Stimulated activated CD8-positive, alpha-beta memory T cell treated with anti-CD3 and anti-CD28 coated beads, Interleukin-2, amount 100 ng/mL, for 48 hours (primary cell): Measurements from ENCODE around the gene RNF19B.
"Not testable (repeated sequence)": the region's sequence is repeated elsewhere in the genome, so short reads cannot be mapped to it uniquely, and the experiment has no call there.

Experiments
- DNase-seq, 2 donors: peaks; one replicate each; pipeline ENCODE4 v3.0.0-alpha.2; 2020; ENCODE audit warnings: low read depth in 2 of 2

RNF19B gene, protein sequence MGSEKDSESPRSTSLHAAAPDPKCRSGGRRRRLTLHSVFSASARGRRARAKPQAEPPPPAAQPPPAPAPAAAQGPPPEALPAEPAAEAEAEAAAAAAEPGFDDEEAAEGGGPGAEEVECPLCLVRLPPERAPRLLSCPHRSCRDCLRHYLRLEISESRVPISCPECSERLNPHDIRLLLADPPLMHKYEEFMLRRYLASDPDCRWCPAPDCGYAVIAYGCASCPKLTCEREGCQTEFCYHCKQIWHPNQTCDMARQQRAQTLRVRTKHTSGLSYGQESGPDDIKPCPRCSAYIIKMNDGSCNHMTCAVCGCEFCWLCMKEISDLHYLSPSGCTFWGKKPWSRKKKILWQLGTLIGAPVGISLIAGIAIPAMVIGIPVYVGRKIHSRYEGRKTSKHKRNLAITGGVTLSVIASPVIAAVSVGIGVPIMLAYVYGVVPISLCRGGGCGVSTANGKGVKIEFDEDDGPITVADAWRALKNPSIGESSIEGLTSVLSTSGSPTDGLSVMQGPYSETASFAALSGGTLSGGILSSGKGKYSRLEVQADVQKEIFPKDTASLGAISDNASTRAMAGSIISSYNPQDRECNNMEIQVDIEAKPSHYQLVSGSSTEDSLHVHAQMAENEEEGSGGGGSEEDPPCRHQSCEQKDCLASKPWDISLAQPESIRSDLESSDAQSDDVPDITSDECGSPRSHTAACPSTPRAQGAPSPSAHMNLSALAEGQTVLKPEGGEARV

DNA sequence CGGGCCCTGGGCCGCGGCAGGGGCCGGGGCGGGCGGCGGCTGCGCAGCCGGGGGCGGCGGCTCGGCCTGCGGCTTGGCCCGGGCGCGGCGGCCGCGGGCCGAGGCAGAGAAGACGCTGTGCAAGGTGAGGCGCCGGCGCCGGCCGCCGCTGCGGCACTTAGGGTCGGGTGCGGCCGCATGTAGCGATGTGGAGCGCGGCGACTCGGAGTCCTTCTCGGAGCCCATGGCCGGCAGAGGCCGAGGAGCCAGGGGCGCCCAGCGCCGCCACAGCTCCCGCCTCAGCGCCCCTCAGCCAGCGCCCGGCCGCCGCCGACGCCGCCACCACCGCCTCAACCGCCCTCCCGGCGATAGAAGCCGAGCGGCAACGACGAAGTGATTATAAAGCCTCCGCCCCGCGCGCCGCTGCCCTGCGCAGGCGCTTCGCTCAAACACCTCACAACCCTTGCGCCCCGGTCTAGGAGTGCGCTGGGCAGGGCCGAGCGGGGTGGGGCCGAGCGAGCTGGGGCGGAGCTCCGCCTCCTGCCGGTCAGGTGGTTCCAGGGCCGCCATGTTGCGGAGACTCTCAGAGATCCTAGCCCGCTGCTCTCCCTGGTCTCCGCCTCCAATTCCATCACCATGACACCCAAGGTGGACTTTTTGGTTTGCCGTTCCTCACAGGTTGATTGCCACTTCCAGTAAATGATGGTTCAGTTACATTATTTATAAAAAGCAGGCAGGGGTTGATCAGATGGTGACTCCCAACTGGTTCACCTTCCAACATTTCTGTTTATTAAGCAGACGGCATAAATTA, at the start of gene RNF19B:
Gene RNF19B, minus strand, starts transcription at position 349 of the 790 bp plus-strand sequence. Its CDS starts 124 bp downstream, at position 225.
- DNase-seq = peak; percentile 93 to 95

DNA sequence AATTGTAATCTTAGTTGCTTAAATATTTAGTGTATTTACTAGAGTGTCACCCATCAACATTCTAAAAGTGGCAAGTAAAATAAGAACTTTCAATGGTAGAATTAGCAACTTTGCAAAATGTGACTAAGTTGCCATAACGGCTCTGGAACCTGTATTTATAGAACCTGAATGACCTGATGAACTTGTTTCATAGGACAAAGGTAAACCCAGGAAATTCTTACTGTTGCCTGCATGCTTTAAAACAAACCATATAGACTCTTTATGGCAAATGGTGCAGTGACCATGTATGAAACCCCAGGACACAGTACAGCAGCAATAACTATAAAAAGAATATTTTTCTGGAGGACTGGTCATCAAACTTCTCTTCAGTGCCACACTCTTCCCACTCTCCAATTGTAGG, 49.2 kb upstream of the RNF19B start:
- no peak for DNase-seq

DNA sequence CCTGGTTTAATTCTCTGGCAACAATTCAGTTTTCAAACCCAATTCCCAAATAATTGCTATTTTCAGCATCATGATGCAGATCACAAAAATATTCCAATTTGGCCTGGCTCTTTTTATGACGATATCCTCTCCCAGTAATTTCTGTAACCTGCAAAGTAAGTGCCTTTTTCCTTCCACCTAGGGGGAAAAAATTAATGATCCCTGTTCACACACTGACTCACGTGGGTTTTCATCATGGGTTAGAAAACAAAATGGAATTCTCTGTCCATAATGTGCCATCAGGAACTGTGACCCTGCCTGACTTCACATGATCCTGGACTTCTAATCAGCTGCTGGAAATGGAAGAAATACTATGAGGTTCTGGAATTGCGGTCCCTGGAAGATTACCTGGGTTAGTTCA, 47.6 kb upstream of the RNF19B start:
- no peak for DNase-seq

DNA sequence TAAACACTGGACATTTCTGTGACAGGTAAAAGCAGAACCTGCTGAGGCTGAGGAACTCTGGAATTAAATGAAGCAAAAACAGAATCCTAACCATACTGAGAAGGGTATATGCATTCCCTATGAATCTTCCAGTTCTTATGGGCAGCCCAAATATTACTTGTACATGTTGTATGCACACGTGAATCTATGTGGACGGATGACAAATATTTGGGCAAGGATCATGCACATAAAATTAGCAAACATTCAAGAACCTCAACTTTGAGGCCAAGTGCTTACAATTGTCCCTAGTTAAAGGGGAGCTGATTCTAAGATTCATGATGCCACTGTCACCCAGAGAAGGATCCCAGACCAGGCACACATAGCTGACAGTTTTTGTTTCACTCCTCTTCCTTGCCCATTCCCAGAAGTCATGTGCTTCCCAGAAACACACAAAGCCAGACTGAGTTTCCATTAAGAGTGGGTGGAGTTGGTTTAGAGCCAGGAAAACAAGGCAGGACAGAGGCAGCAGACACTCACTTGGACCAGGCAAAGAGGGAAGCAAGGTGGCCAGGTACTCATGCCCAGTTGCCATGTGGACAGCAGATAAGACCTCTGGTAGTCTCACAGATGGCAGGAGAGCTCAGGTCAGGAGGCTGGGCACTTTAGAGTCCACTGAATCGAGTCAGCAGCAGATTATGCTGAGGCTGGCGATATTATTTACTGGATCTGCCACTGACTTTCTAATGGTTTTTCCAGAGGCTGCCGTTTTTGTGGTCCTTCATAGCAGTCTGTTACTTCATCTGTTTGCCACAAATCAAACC, 46.5 kb upstream of the RNF19B start:
- no peak for DNase-seq

DNA sequence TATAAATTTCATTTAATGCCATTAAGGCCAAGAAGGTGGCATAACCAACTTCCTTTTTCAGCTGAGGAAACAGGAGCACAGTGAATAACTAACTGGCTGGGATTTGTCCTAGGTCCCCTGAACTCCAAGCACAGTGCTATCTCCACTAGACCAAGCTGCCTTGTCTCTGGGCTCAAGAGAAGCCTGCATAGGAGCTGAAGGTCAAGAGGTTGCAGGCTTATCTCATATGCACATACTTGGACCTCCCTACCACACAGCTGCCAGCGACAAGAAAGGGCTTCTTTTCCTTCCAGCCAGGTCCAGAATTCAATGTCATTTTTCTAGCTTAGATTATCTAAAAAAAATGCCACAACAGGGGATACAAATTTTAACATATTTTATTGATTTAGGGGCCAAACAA, 45.0 kb upstream of the RNF19B start:
- no peak for DNase-seq

DNA sequence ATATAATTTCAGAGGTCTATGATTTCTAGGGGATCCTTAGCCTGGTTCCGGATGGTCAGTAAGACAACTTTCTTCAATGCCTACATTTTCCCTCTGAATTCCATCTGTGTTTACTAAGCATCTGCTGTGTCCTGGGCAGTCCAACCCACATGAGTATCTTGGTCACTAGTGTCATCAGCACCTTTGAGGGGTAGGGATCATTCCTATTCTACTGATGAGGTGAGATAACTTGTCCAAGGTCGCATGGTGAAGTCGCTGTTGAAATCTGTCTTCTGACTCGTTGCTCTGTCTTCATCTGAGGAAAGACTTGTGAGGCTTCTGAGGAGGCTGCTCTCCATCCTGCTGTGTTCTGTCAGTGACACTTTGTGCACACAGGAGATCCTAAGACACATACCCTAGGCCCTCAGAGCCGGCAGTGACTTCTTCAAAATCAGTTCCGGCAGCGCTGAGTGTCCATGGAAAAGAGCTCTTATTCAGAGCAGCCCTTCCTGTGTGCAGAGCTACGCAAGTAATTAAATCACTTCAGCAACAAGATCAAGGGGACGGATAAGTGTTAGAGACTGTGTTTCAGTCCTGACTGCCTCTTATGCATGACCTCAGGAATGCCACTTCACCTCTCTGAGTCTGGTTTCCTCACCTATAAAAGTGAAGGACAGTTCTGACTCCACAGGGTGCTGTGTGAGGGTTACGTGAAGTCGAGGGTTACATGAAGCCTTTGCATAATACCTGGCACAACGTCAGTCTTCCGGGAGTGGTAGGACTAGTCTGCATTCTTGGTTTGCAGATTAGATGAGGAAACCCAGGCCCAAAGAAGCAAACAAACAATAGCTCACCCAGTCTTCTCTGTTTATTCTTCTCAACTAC, 43.7 kb upstream of the RNF19B start:
- no peak for DNase-seq

- DNase-seq = no peak
Observed at GRCh38 chr1:33007190-33008050, 42.8 kb upstream of the RNF19B start.

DNA sequence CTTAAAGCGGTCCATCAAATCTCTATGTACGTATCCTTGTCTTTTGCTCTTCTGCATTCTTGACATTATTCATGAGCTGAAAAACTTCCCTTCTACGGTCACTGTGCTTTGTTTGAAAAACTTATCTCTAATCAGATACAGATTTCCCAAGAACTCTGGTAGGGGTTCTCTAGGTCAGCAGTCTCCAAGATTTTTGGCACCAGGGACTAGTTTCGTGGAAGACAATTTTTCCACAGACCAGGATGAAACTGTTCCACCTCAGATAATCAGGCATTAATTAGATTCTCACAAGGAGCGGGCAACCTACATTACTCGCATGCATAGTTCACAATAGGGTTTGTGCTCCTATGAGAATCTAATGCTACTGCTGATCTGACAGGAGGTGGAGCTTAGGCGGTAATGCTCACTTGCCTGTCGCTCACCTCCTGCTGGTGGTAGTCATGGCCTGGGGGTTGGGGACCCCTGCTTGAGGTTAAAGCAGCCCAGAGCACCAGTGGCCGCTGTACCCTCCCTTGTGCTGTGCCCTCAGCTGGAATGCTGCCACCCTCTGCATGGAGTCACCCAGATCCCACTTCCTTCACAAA, 41.3 kb upstream of the RNF19B start:
- DNase-seq = no peak

DNA sequence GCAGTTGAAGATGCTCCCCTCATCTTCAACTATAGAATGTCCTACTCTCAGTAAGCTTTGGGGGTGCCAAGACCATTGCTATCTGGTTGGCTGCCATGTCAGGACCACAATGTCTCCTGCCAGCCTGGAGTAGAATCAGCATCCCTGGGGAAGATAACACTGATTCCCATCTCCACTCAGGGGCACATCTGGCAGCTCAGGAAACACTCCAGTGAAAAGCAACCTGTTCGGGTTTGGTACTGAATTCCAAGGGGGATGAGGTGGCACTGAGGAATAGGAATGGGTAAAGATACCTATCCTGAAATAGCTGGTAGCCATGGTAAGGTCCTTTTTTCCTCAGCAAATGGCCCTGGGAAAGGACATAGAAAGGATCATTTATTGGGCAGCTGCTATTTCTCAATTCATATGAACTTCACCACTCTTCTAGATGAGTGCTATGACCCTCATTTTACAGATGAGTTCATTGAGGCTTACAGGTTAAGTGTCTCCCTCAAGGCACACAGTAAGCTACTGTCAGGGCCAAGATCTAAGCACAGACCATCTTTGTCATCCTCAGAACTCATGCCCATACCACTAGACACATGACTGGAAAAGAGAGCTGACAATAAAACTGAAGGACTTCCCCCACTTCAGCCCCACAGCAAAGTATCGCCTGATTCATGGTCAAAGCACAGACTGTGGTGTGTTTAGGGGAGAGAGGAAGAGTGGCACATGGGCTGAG, 40.7 kb upstream of the RNF19B start:
- no peak for DNase-seq

- DNase-seq = no peak
Observed at GRCh38 chr1:33004613-33005012, 40.0 kb upstream of the RNF19B start.

- no peak for DNase-seq
Observed at GRCh38 chr1:33003657-33004056, 39.0 kb upstream of the RNF19B start.

- no peak for DNase-seq
Observed at GRCh38 chr1:33002006-33002405, 37.4 kb upstream of the RNF19B start.

DNA sequence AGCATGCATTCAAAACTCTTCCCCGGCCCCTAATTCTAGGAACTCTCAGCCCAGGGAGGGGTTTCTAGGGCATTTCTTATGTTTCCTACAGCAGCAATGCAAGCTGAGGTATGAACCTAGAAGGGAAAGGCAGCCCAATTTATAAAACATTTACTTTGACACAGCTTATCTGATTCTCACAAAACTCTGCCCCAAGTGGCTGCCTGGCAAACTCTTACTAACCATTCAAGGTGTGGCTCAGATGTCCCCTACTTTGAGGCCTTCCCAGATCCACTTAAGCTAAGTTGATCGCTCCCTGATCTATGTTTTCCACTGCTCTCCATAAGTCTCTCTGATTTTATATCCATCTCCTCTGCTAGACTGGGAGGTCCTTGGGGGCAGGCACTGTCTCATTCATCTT, 36.7 kb upstream of the RNF19B start:
- DNase-seq = no peak

GRCh38 chr1:33000427-33001026, 35.9 kb upstream of the RNF19B start:
- no peak for DNase-seq

DNA sequence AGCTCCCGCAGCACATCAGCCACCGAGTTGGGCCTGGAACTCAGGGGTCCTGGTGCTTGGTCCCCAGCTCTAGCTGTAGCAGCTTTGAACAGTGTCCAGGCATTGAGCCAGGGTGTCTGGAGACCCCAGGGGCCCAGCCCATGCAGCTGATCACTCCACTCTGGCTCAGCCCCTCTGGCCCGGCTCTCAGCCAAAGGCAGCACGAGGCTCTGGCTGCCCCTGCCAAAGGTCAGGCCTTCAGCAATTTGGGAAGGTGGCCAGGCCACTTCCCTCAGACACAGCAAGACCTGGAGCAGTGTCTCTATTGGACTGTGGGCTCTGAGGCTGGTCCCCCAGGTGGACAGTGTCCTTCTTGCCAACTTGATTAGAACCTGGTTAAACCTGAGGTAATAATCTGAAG, 34.4 kb upstream of the RNF19B start:
- no peak for DNase-seq

- DNase-seq = no peak
Observed at GRCh38 chr1:32998064-32998463, 33.5 kb upstream of the RNF19B start.

- DNase-seq = no peak
Observed at GRCh38 chr1:32997381-32997891, 32.8 kb upstream of the RNF19B start.

DNA sequence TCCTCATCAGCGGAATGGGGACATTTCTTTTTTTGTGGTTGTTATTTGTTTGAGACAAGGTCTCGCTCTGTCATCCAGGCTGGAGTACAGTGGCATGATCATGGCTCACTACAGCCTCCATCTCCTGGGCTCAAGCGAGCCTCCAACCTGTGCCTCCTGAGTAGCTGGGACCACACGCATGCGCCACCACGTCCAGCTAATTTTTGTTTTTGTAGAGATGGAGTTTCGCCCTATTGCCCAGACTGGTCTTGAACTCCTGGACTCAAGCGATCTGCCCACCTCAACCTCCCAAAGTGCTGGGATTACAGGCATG, 28.7 kb upstream of the RNF19B start:
- DNase-seq = not testable (repeated sequence)
